Fibroblast of mammary gland (primary cell): ENCODE results near the gene ANKRD13B.

Source experiments
- DNase-seq: peaks from one replicate; pipeline ENCODE4 v3.0.0-alpha.2; 2010; ENCODE audit warnings: low read depth
- H3K4me3 ChIP-seq: 2 replicates; pipeline ENCODE4 v1.5.1; 2011; ENCODE audit warnings: low read depth, mild to moderate bottlenecking, low read length, moderate library complexity; ENCODE audit not compliant: control insufficient read depth
- TF ChIP-seq, protein P1 (sequence below): conservative IDR thresholded peaks from 2 replicates; pipeline ENCODE4 v1.5.1; 2011; ENCODE audit warnings: low read depth, low read length, inconsistent platforms; ENCODE audit not compliant: control insufficient read depth, insufficient read depth

The ANKRD13B gene

DNA sequence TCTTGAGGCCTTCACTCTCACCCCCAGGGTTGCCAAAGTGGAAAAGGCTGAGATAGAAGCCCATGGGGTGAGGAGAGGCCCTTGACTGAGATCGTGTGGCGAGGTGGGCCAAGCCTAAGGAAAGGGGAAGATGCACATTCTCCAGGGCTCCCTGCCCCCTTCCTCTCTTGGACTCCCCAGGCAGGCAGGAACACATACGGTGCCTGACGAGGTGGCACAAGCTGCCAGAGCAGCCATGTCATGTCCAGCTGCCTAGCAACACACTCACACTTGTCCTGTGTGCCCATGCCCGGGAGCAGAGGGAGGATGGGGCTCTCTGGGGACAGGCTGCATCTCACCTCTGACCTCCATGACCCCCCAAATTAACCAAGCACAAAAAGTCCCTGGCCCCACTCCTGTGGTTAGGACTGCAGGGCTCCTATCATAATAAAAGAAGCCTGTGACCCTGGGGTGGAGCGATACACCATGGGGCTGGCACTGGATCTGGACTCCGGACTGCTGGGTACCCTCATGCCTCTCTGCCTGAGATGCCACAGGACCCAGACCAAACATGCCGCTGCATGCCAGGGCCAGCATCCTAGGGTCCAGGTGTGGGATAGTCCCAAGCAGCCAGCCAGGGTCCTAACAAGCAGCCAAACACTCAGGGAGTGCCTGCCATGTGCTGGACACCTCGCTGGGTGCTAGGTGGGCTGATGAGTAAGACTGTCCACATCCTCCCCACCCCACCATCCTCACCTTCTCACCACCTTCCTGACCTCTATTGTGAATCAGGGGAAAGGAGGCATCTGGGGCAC is 6.1 kb upstream of the ANKRD13B start:
- no peak for DNase-seq
- TF ChIP-seq, protein P1, sequence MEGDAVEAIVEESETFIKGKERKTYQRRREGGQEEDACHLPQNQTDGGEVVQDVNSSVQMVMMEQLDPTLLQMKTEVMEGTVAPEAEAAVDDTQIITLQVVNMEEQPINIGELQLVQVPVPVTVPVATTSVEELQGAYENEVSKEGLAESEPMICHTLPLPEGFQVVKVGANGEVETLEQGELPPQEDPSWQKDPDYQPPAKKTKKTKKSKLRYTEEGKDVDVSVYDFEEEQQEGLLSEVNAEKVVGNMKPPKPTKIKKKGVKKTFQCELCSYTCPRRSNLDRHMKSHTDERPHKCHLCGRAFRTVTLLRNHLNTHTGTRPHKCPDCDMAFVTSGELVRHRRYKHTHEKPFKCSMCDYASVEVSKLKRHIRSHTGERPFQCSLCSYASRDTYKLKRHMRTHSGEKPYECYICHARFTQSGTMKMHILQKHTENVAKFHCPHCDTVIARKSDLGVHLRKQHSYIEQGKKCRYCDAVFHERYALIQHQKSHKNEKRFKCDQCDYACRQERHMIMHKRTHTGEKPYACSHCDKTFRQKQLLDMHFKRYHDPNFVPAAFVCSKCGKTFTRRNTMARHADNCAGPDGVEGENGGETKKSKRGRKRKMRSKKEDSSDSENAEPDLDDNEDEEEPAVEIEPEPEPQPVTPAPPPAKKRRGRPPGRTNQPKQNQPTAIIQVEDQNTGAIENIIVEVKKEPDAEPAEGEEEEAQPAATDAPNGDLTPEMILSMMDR = no peak
- H3K4me3 ChIP-seq = no peak overlapping the region

DNA sequence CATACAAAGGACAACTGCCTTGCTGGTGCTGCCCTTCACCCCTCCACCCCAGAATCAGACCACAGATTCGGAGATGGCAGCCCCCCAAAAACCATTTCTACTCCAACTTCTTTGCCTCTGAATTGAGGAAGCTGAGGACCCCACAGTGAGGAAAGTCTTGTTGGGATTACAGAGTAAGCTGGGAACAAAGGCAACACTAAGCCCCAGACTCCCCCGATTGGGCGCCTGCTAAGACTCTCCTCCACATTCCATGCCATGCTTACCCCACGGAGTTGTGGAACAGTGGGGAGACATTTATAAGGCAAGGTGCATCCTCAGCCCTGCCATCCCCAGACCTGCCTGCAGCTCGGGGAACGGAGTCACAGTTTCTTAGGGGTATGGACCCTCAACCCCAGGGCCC is 5.3 kb upstream of the ANKRD13B start:
- no peak for DNase-seq
- TF ChIP-seq, protein P1 = no peak
- peak overlapping the region; percentile 75 for H3K4me3 ChIP-seq

DNA sequence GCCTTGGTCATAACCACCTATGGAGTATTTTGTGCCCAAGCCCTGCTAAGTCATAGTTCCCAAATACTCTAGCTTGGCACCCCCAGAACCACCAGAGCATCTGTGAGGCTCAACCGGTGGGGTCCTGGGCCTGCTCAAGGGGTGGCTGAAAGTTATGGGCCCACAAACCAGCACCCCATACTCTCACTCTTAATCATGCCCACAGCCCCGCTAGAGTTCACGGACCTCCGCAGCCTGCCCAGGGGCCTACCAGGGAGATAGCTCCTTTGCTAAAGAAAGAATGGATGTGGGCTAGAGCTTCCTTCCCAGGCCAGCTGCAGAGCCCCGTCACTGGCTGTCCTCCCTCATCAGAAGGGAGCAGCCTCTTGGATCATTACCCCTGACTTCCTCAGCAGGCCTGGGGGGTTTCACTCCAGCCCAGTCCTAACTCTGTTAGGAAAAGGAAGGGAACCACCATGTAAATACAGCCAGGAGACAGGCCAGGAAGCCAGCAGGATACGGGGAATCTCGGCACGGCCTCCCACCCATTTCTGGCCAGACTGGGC is 4.8 kb upstream of the ANKRD13B start:
- TF ChIP-seq, protein P1 = no peak
- DNase-seq = no peak

DNA sequence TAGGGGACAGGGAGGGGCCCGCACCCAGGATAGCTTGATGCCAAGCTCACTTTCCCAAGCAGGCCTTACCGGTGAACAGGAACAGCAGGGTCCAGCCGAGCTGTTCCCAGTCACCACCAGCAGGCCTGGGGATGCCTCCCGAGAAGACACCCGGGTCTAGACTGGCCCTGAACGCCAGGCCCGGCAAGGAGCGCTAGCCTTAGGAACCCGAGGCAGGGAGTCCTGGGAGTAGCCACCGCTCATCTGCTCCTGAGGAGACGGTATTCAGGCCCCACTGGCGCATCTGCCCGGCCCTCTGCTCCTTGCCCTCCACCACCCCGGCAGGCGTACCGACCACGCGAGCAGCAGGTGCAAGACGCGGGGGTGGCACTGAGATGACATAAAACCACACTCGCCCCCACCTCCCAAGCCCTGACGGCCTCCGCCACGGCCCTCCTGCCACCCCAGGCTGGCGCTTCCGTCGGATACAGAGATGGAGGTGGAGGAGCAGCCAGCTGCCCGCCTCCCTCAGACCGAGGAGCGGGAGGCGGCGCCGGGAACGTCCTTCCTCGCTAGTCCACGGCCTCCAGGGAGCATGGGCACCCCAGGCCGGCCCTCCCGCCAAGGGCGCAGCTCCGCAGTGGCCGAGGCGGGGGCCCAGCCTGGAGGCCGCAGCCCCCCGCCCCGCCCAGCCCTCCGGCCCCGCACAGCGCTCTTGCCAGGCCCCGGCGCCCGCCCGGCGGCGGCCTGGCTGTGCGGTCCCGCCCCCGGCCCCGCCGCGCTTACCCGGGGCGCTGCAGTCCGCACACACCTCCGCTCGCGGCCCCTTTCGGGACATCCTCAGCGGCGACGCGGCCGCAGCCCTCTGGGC is 4.1 kb upstream of the ANKRD13B start:
- H3K4me3 ChIP-seq = peak overlapping the region; percentile 75
- no peak for DNase-seq
- TF ChIP-seq, protein P1 = no peak

More for the DNA sequence above, 4.8 kb upstream of the ANKRD13B start:
- peak overlapping the region; percentile 75 for H3K4me3 ChIP-seq

DNA sequence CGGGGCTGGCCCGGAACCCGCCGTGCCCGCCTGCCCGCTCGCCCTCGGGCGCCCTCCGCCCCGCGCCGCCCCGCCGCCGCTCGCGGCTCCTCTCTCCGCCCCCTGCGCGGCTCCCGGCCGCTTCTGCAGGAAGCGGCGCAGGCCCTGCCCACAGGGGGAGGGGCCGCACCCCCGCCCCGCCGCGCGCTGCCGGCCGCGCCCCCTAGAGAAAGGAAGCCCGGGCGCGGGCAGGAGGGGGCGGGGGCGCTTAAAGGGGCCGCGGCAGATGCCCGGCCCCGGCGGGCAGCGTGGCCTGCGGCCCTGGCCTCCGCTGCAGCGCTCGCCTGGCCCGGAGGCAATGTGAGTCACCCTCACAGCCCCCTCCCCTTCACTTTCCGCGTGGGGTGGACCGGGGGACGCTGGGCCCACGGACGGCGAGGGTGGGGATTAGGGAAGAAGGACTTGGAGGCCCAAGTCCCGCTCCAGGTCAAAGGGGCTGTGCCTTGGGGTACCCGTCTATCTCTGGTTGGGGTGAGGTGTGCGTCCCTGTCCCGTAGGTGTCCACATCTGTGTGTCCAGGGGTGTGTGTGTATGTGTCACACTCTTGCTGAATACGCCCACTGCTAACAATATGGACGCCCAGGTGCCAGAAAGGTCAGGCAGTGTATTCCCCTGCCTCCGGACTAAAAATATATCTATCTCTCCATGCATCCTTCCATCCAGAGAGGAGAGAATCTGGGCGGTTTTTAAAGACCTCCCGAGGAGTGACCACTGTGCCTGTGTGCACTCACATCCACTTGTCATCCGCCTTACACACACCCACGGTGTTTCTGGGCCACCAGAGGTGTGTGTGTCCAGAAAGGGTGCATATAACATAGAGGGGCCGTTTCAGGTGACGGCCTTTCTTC is 3.2 kb upstream of the ANKRD13B start, which contains the start of gene GIT1:
TSS of gene GIT1 (minus strand) at position 125 of the 887 bp plus-strand sequence. CDS start 270 bp downstream, outside the sequence.
- DNase-seq = peak; percentile 68
- H3K4me3 ChIP-seq = peak within 1 kb of the TSS; percentile 75
- TF ChIP-seq, protein P1 = no peak

DNA sequence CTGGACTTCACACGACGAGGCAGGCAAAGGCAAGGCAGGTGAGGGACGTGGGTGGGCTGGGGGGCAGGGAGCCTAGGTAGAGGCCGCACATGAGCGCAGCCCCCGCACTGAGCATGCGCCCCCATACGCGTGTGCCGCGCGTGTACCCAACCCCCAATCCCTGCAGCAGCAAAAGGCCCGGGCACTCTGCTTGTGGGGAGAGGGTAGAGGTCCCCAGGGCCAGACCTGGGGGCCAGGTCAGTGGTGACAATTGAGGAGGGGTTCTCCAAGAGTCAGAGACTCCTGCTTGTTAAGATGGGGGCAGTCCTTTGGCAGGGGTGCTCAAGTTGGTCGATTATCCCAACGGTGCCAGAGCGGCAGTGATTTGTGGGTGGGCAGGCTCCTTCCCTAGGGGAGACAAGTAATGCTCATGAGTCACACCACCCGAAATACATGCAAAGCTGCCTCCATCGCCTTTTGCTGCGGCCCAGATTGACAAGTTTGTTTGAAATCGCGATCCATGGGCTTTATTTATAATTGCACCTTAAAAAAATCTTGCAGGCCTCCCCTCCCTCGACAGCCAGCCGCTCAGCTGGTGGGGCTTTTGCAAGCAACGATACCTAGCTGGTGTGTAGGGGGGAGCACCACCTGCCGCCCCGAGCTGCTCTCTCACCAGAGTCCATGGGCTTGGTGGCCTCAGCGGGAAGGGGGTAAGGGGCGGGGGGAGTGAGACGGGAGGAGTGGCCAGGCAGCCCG is 2.4 kb upstream of the ANKRD13B start:
- DNase-seq = peak; percentile 78
- TF ChIP-seq, protein P1 = no peak
- peak overlapping the region; percentile 42 for H3K4me3 ChIP-seq
